Inferior parietal cortex (tissue), 1 donor: ENCODE measurements around the gene TMEM245.

Source experiments
- DNase-seq: peaks from one replicate; pipeline ENCODE4 v3.0.0-alpha.2; 2016; ENCODE audit errors: extremely low spot score

The TMEM245 gene

GRCh38 chr9:109027176-109027575, 92.6 kb downstream of the TMEM245 start:
- DNase-seq = no peak

GRCh38 chr9:109026306-109026705, 93.4 kb downstream of the TMEM245 start:
- no peak for DNase-seq

DNA sequence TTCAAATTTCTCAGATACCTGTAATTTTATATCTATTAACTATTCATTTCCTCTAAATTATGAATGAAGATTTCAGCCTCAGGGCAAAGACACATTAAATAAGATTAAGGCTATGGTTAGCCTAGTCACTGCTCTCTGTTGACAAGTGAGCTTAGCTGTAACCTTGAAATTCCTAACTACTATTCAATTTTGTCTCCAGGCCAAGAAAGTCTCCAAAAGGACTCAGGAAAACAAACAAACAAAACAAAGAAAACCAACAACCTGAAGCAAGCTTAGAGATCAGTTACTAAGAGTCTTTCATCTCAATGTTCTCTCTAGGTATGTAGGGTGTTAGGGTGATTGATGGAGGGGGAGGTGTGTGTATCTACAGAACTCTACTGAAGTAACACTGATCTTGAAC, 96.9 kb downstream of the TMEM245 start:
- DNase-seq = no peak

- no peak for DNase-seq
Observed at GRCh38 chr9:109020581-109021511, 98.9 kb downstream of the TMEM245 start.

- no peak for DNase-seq
Observed at GRCh38 chr9:109020113-109020512, 99.6 kb downstream of the TMEM245 start.

- DNase-seq = no peak
Observed at GRCh38 chr9:109019420-109019819, 100.3 kb downstream of the TMEM245 start.

DNA sequence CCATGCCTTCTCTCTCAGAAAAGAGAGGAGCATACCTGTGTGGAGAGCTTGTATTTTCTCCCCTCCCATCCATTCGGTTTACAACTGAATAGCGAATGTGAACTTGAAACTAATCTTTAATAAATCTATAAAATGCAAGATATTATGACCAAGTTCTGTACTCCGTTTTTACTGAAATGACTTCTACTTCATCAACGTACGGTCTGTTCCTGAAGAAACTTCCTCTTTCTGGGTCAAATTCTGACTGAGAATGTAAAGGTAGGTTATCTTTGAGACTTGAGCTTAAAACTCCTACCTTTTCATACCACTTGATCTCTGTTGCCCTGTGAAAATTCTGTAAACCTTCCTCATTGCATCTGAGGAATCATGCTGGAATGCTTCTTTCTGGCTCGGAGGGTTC, 102.3 kb downstream of the TMEM245 start:
- no peak for DNase-seq

GRCh38 chr9:109017061-109017460, 102.7 kb downstream of the TMEM245 start:
- no peak for DNase-seq

- DNase-seq = no peak
Observed at GRCh38 chr9:109016132-109016531, 103.6 kb downstream of the TMEM245 start.

- no peak for DNase-seq
Observed at GRCh38 chr9:109014608-109015280, 105.0 kb downstream of the TMEM245 start.

- DNase-seq = peak; percentile 64
Observed at GRCh38 chr9:109013679-109014607, 105.8 kb downstream of the TMEM245 start.

DNA sequence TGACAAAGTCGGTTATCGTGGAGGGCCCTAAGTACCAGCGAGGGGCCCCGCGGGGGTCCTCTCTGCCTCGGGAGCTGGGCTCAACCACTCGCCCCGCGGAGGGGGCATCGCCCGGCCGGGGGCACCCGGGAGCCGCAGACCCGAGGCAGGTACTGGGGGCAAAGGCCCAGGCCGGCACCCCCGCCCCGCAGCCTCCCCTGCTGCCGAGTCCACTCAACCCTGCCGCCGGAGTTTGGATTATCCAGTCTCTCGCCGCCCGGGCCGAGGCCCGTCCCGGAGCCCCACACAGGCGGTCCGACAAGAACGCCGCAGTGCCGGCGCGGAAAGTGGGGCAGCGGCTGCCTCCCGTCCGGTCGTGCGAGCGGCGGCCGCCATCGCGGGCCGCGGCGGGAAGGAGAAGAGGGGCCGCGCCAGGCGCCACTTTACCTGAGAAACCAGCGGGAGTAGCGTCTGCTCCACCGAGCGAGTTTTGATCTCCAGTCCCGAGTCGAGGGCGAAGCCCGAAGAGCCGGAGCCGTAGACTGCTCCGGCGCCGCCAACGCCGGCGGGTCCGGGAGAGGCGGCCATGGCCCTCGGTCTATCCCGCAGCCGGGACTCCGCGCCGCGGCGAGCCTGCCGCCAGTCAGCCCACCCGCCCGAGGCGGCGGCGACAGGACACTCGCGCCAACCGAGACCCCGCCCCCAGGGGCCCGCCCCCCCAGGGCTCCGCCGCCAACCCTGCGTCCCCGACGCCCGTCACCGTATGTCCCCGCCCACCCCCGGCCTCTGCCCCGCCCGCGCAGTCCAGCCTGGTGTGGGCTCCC, 106.7 kb downstream of the TMEM245 start, which contains the start of gene CTNNAL1:
TSS of gene CTNNAL1 (minus strand) at position 624 of the 803 bp plus-strand sequence. CDS start at position 567, 57 bp downstream.
- DNase-seq = no peak

GRCh38 chr9:109012009-109012875, 107.5 kb downstream of the TMEM245 start:
- DNase-seq = peak; percentile 72

GRCh38 chr9:109011231-109011671, 108.5 kb downstream of the TMEM245 start:
- peak; percentile 15 for DNase-seq

- DNase-seq = no peak
Observed at GRCh38 chr9:109010746-109011145, 109.0 kb downstream of the TMEM245 start.

DNA sequence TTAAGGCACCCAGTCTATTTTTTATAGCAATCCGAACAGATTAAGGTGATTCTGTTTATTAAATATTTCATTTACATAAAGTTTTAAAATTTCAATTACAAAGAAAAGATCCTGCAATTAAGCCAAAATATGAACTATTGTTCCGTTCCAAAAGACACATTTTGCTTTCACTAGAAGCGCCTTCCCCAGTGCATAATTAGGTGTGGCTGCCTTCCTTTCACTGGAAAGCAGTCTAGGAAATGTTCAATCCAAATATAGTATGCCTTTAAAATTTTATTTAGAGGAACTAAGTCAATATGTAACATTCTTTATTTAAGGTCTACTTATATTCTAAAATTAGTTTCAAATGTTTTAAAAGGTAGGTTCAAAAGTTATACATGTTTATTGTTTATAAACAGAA, 114.1 kb downstream of the TMEM245 start:
- no peak for DNase-seq

DNA sequence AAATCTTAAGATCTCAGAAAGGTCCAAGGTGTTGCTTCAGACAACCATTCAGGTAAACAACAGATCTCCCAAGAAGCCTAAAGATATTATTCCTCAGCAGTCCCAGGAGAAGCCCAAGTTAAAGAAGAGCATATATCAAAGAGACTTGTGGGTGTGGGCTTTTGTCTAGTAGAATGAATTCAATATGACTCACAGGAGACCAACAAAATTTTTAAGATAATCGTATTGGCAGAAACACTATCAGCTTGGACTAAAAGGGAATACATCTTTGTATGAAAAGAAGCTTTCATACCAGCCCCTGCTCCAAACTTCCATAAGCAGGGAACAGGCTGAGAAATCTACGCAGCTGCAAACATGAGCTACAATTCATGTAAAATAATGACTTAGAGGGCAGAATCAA, 116.6 kb downstream of the TMEM245 start:
- DNase-seq = no peak

DNA sequence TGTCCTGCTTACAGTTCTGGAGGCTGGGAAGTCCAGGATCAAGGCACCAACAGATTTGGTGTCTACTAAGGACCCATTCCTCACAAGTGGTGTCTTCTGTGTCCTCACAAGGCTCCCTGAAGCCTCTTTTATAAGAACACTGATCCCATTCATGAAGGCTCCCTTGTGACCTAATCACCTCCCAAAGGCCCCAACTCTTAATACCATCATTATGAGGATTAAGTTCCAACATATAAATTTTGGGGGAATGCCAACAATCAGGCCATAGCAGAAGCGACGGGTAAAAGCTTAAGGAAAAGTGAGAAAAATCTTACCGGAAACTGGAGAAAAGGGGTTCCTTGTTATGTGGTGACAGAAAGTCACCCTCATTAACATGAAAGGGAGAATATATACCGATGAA, 117.6 kb downstream of the TMEM245 start:
- DNase-seq = no peak

GRCh38 chr9:109001275-109001676, 118.5 kb downstream of the TMEM245 start:
- no peak for DNase-seq

GRCh38 chr9:108997112-108997511, 122.6 kb downstream of the TMEM245 start:
- no peak for DNase-seq
